Measurements from ENCODE around the gene HOXD11.

HOXD11 gene

GRCh38 chr2:176151442-176152287 lies 44.6 kb downstream of the HOXD11 start, which contains the start of gene HOXD4:
Gene HOXD4, plus strand, starts transcription at chr2:176151550. Its CDS starts 84 bp downstream, at chr2:176151634.
- no peak for DNase-seq

- no peak for DNase-seq
These were observed 45.5 kb downstream of the HOXD11 start for GRCh38 chr2:176152350-176153181.

- DNase-seq, result no peak
These were observed 47.6 kb downstream of the HOXD11 start for GRCh38 chr2:176154576-176155252.

- no peak for DNase-seq
These were observed 48.4 kb downstream of the HOXD11 start for GRCh38 chr2:176155356-176156044.

GRCh38 chr2:176156301-176156806 lies 49.3 kb downstream of the HOXD11 start:
- DNase-seq, result no peak

- no peak for DNase-seq
These were observed 49.9 kb downstream of the HOXD11 start, which contains the start of gene HOXD3 for GRCh38 chr2:176156807-176157498. Gene HOXD3, plus strand, starts transcription at chr2:176157307. Its CDS starts 11,808 bp downstream, at chr2:176169115.

GRCh38 chr2:176157499-176158185 lies 50.6 kb downstream of the HOXD11 start:
- DNase-seq, result no peak

- DNase-seq, result no peak
These were observed 51.1 kb downstream of the HOXD11 start for GRCh38 chr2:176158186-176158591.

GRCh38 chr2:176158855-176159662 lies 52.0 kb downstream of the HOXD11 start:
- no peak for DNase-seq
